Gastroesophageal sphincter (tissue), 3 donors: ENCODE results near the gene SHLD2.

Source experiments
- CTCF ChIP-seq, 4 experiments: fragments of 200-600 bp in 2 of 4; fragments of 450-650 bp in 2 of 4; sonication (generic) in 1 of 4; IDR thresholded peaks; one replicate each; pipeline ENCODE4 v1.5.1; 2017 to 2019; ENCODE audit warnings: antibody characterized with exemption in 4 of 4, mild to moderate bottlenecking in 2 of 4, moderate library complexity in 2 of 4
- POLR2AphosphoS5 ChIP-seq: sonication (generic); formaldehyde crosslinking; IDR thresholded peaks from one replicate; pipeline ENCODE4 v1.6.1; 2017; ENCODE audit warnings: antibody characterized with exemption

GRCh38 chr10:87094373-87095235 is at the start of gene SHLD2, which contains the start of gene GLUD1:
- TF ChIP-seq CTCF (IDR thresholded peaks at IDR 0.05) (no peak), POLR2AphosphoS5 (peak; percentile 81)
